ENCODE results near the gene ZNF728.

DNA sequence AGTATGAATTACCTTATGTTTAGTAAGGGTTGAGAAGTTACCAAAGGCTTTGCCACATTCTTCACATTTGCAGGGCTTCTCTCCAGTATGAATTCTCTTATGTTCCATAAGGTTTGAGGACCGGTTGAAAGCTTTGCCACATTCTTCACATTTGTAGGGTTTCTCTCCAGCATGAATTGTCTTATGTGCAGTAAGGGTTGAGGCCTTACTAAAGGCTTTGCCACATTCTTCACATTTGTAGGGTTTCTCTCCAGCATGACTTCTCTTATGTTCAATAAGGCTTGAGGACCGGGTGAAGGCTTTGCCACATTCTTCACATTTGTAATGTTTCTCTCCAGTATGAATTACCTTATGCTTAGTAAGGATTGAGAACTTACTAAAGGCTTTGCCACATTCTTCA, 26.7 kb downstream of the ZNF728 start:
- TF ChIP-seq CTCF (IDR thresholded peaks at IDR 0.05; ENCODE audit: low read length) (no peak), EZH2 (optimal IDR thresholded peaks at IDR 0.05; ENCODE audit: low read depth, low read length) (no peak)
